RKO (cell line): ENCODE measurements around the gene TNS1.
"Not testable (repeated sequence)": the region's sequence is repeated elsewhere in the genome, so short reads cannot be mapped to it uniquely, and the experiment has no call there.

Experiments
- DNase-seq: peaks from one replicate; pipeline ENCODE4 v3.0.0-alpha.2; 2016; ENCODE audit warnings: low spot score

Gene TNS1

GRCh38 chr2:218029366-218030360 lies 26.9 kb upstream of the TNS1 start:
- no peak for DNase-seq

- no peak for DNase-seq
Observed at GRCh38 chr2:218028562-218029348, 26.0 kb upstream of the TNS1 start.

- DNase-seq = no peak
Observed at GRCh38 chr2:218028189-218028495, 25.3 kb upstream of the TNS1 start.

- no peak for DNase-seq
Observed at GRCh38 chr2:218027426-218028188, 24.8 kb upstream of the TNS1 start.

- DNase-seq = no peak
Observed at GRCh38 chr2:218026676-218027425, 24.1 kb upstream of the TNS1 start.

GRCh38 chr2:218026244-218026643 lies 23.4 kb upstream of the TNS1 start:
- DNase-seq = no peak

- DNase-seq = no peak
Observed at GRCh38 chr2:218024871-218025270, 22.1 kb upstream of the TNS1 start.

GRCh38 chr2:218024336-218024735 lies 21.5 kb upstream of the TNS1 start:
- no peak for DNase-seq

GRCh38 chr2:218023636-218024035 lies 20.8 kb upstream of the TNS1 start:
- no peak for DNase-seq

- DNase-seq = no peak
Observed at GRCh38 chr2:218022851-218023530, 20.2 kb upstream of the TNS1 start.

- DNase-seq = no peak
Observed at GRCh38 chr2:218022131-218022850, 19.5 kb upstream of the TNS1 start.

GRCh38 chr2:218021536-218022071 lies 18.8 kb upstream of the TNS1 start:
- DNase-seq = no peak

- DNase-seq = no peak
Observed at GRCh38 chr2:218020966-218021535, 18.3 kb upstream of the TNS1 start.

GRCh38 chr2:218020281-218020680 lies 17.5 kb upstream of the TNS1 start:
- no peak for DNase-seq

GRCh38 chr2:218019411-218020060 lies 16.7 kb upstream of the TNS1 start:
- DNase-seq = no peak

- not testable (repeated sequence) for DNase-seq
Observed at GRCh38 chr2:218018842-218019125, 16.0 kb upstream of the TNS1 start.

- DNase-seq = no peak
Observed at GRCh38 chr2:218017211-218018053, 14.6 kb upstream of the TNS1 start.

GRCh38 chr2:218016810-218017209 lies 14.0 kb upstream of the TNS1 start:
- DNase-seq = no peak
